HEK293 (cell line): ENCODE measurements around the gene KIR3DL1.
"Not testable (repeated sequence)": the region's sequence is repeated elsewhere in the genome, so short reads cannot be mapped to it uniquely, and the experiment has no call there.

Experiments
- ATF2 ChIP-seq: fragments of 450-650 bp; formaldehyde crosslinking; IDR thresholded peaks from 2 replicates; pipeline ENCODE4 v1.5.1; 2016; ENCODE audit warnings: missing biosample characterization, missing genetic modification characterization, low read depth
- CTCF ChIP-seq: fragments of 450-650 bp; formaldehyde crosslinking; IDR thresholded peaks from 2 replicates; pipeline ENCODE4 v1.5.1; 2016; ENCODE audit warnings: missing biosample characterization, missing genetic modification characterization
- EGR2 ChIP-seq: fragments of 450-650 bp; formaldehyde crosslinking; IDR thresholded peaks from 2 replicates; pipeline ENCODE4 v1.5.1; 2016; ENCODE audit warnings: low read depth, missing biosample characterization, missing genetic modification characterization
- KLF9 ChIP-seq: fragments of 450-650 bp; formaldehyde crosslinking; IDR thresholded peaks from 2 replicates; pipeline ENCODE4 v1.5.1; 2016; ENCODE audit warnings: missing biosample characterization, missing genetic modification characterization, low read depth
- OVOL3 ChIP-seq: fragments of 450-650 bp; formaldehyde crosslinking; IDR thresholded peaks from 2 replicates; pipeline ENCODE4 v1.5.1; 2016; ENCODE audit warnings: missing biosample characterization, missing genetic modification characterization
- ZNF155 ChIP-seq: fragments of 450-650 bp; formaldehyde crosslinking; IDR thresholded peaks from 2 replicates; pipeline ENCODE4 v1.5.1; 2016; ENCODE audit warnings: missing biosample characterization, missing genetic modification characterization
- ZNF248 ChIP-seq: fragments of 450-650 bp; formaldehyde crosslinking; IDR thresholded peaks from 2 replicates; pipeline ENCODE4 v1.5.1; 2017; ENCODE audit warnings: missing biosample characterization, missing genetic modification characterization
- ZNF274 ChIP-seq, 2 experiments: fragments of 200-500 bp in 1 of 2; fragments of 450-650 bp in 1 of 2; sonication (Bioruptor generic) in 1 of 2; formaldehyde crosslinking in 1 of 2; IDR thresholded peaks; 2 replicates each; pipeline versions ENCODE4 v1.5.1 to v1.6.1; 2014 to 2016; ENCODE audit warnings: borderline replicate concordance in 1 of 2, inconsistent platforms in 1 of 2, low read length in 1 of 2, missing biosample characterization in 1 of 2, missing genetic modification characterization in 1 of 2
- ZNF510 ChIP-seq: fragments of 450-650 bp; formaldehyde crosslinking; IDR thresholded peaks from 2 replicates; pipeline ENCODE4 v1.5.1; 2018; ENCODE audit warnings: mild to moderate bottlenecking, missing genetic modification characterization, missing biosample characterization; ENCODE audit not compliant: insufficient replicate concordance
- ZNF629 ChIP-seq: fragments of 450-650 bp; formaldehyde crosslinking; IDR thresholded peaks from 2 replicates; pipeline ENCODE4 v1.5.1; 2017; ENCODE audit warnings: missing biosample characterization, missing genetic modification characterization
- ZNF843 ChIP-seq: fragments of 450-650 bp; formaldehyde crosslinking; IDR thresholded peaks from 2 replicates; pipeline ENCODE4 v1.5.1; 2016; ENCODE audit warnings: missing biosample characterization, missing genetic modification characterization
- ZSCAN4 ChIP-seq: fragments of 450-650 bp; formaldehyde crosslinking; IDR thresholded peaks from 2 replicates; pipeline ENCODE4 v1.5.1; 2017; ENCODE audit warnings: missing biosample characterization, missing genetic modification characterization

- not testable (repeated sequence) for TF ChIP-seq ATF2; CTCF (tag by site-specific recombination); ZSCAN4 (tag by site-specific recombination); ZNF843; ZNF155 (tag by site-specific recombination); KLF9 (tag by site-specific recombination); OVOL3 (tag by site-specific recombination); ZNF629 (tag by site-specific recombination); ZNF248 (tag by site-specific recombination); ZNF274 (IDR thresholded peaks at IDR 0.05; ENCODE audit: low read length); ZNF274 (tag by site-specific recombination; IDR thresholded peaks at IDR 0.05; ENCODE audit: borderline replicate concordance); ZNF510 (tag by site-specific recombination); EGR2 (tag by site-specific recombination)
These were observed 42.2 kb downstream of the KIR3DL1 start for GRCh38 chr19:54858476-54858875.
